Activated naive CD8-positive, alpha-beta T cell (primary cell): ENCODE data around the gene F11R.
"Not testable (repeated sequence)": the region's sequence is repeated elsewhere in the genome, so short reads cannot be mapped to it uniquely, and the experiment has no call there.

Experiments used
- H3K27ac Mint-ChIP-seq: one replicate; pipeline ENCODE4 v1.8.0; 2021; ENCODE audit warnings: mixed read lengths
- H3K27me3 Mint-ChIP-seq: one replicate; pipeline ENCODE4 v1.8.0; 2021; ENCODE audit warnings: mixed read lengths
- H3K36me3 Mint-ChIP-seq: one replicate; pipeline ENCODE4 v1.8.0; 2021; ENCODE audit warnings: mixed read lengths
- H3K4me1 Mint-ChIP-seq: one replicate; pipeline ENCODE4 v1.8.0; 2021; ENCODE audit warnings: low read depth, mixed read lengths
- H3K4me3 Mint-ChIP-seq: one replicate; pipeline ENCODE4 v1.8.0; 2021; ENCODE audit warnings: mild to moderate bottlenecking, mixed read lengths
- H3K9me3 Mint-ChIP-seq: one replicate; pipeline ENCODE4 v1.8.0; 2021; ENCODE audit warnings: low read depth, mixed read lengths

F11R gene

DNA sequence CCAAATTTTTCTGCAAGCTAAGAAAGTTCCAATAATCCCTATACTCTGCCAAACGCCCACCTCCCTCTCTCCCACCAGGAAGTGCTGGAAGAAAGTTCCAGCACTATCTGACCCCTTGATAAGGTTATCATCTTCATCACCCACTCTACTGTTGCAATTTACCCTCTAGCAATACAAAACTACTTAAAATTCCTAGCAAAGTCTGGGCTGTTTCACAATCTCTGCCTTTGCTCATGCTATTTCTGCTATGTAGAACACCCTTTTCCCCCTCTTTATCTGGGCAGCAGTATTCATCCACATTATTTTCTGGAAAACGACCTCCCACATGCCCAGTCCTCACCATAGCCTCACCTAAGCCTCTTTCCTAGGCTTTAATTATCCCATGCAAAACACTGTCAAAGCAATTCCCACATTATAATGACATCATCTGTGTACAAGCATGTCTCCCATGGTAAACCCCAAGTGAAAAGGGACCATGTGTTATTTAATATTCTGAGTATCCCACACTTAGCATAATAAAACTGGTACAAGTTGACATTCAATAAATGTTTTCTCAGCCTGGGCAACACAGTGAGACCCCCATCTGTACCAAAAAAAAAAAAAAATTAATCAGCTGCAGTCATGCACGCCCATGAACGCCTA is 12.0 kb downstream of the F11R start:
- no peaks in the 10 kb centered on the region for H3K9me3 Mint-ChIP-seq
- H3K36me3 Mint-ChIP-seq, result peaks cover 3% of the 10 kb centered on the region
- H3K4me1 Mint-ChIP-seq, result peaks cover 21% of the 10 kb centered on the region
- H3K27me3 Mint-ChIP-seq, result no peaks in the 10 kb centered on the region
- no peak overlapping the region for H3K27ac Mint-ChIP-seq
- H3K4me3 Mint-ChIP-seq, result no peak overlapping the region

- Mint-ChIP-seq H3K4me1 (peaks cover 6% of the 10 kb centered on the region), H3K4me3 (no peak overlapping the region), H3K27ac (no peak overlapping the region), H3K9me3 (no peaks in the 10 kb centered on the region), H3K27me3 (no peaks in the 10 kb centered on the region), H3K36me3 (peaks cover 3% of the 10 kb centered on the region)
These were observed 13.6 kb downstream of the F11R start for GRCh38 chr1:161007369-161007768.

DNA sequence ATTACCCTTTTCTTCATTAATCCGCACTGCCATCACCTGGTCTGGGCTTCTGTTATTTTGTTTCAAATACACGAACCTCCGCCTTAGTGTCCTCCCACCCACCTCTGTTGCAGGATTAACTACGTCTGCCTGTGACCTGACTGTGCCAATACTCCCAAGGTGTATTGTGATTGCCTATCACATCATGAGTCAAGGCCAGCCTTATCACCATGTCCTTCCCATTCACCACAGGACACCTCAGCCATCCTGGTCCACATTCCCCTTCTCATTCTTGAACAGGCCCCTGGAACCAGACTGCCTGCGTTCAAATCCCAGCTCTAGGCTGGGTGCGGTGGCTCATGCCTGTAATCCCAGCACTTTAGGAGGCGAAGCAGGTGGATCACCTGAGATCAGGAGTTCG is 14.4 kb downstream of the F11R start:
- Mint-ChIP-seq H3K4me3 (no peak overlapping the region), H3K27ac (no peak overlapping the region), H3K27me3 (no peaks in the 10 kb centered on the region), H3K4me1 (no peaks in the 10 kb centered on the region), H3K9me3 (no peaks in the 10 kb centered on the region), H3K36me3 (peaks cover 3% of the 10 kb centered on the region)

GRCh38 chr1:161001525-161001924 is 19.4 kb downstream of the F11R start:
- no peaks in the 10 kb centered on the region for H3K36me3 Mint-ChIP-seq
- H3K27me3 Mint-ChIP-seq, result no peaks in the 10 kb centered on the region
- no peak overlapping the region for H3K4me3 Mint-ChIP-seq
- peaks cover 7% of the 10 kb centered on the region for H3K4me1 Mint-ChIP-seq
- H3K27ac Mint-ChIP-seq, result no peak overlapping the region
- no peaks in the 10 kb centered on the region for H3K9me3 Mint-ChIP-seq

GRCh38 chr1:161000736-161001480 is 20.0 kb downstream of the F11R start:
- no peaks in the 10 kb centered on the region for H3K9me3 Mint-ChIP-seq
- no peaks in the 10 kb centered on the region for H3K36me3 Mint-ChIP-seq
- H3K27me3 Mint-ChIP-seq, result no peaks in the 10 kb centered on the region
- no peak overlapping the region for H3K4me3 Mint-ChIP-seq
- H3K4me1 Mint-ChIP-seq, result peaks cover 7% of the 10 kb centered on the region
- H3K27ac Mint-ChIP-seq, result no peak overlapping the region

DNA sequence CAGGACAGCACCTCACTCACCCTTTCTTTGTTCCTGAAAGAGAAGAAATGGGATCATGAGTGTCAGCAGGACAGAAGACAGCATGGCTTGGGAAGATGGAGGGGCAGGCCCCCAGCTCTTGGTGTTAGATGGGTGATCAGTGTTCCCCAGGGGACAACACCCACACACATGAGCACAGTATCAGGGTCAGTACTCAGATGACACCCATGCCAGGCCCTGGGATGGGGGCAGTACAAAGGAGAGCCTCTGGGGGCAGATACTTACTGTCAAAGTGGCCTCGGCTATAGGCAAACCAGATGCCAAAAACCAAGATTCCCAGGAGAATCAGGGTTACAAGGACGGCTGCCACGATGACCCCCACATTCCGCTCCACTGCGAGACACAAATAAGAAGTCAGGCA is 21.6 kb downstream of the F11R start:
- Mint-ChIP-seq H3K27me3 (no peaks in the 10 kb centered on the region), H3K27ac (no peak overlapping the region)

GRCh38 chr1:160997323-160998038 is 23.5 kb downstream of the F11R start:
- H3K27ac Mint-ChIP-seq, result peak overlapping the region; percentile 75
- no peaks in the 10 kb centered on the region for H3K9me3 Mint-ChIP-seq
- H3K27me3 Mint-ChIP-seq, result no peaks in the 10 kb centered on the region
- no peaks in the 10 kb centered on the region for H3K36me3 Mint-ChIP-seq
- peaks cover 9% of the 10 kb centered on the region for H3K4me1 Mint-ChIP-seq
- H3K4me3 Mint-ChIP-seq, result no peak overlapping the region

More for the DNA sequence above, 21.6 kb downstream of the F11R start:
- Mint-ChIP-seq H3K4me3 (no peak overlapping the region), H3K4me1 (peaks cover 9% of the 10 kb centered on the region), H3K9me3 (no peaks in the 10 kb centered on the region), H3K36me3 (no peaks in the 10 kb centered on the region)

DNA sequence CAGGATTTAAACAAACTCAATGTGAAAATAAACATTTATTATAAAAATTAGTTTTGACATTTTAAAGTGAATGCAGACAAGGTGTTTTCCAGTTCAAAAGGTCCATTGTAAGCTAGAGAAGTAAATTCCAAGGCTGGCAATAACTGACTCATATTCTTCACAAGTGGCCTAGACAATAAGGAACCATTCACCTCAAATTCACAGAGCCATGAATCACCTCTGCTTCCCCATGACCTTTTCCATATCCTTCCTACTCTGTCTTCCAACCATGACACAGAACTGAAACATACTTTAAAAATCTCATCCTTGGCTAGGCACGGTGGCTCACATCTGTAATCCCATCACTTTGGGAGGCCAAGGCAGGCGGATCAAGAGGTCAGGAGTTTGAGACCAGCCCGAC is 24.8 kb downstream of the F11R start:
- Mint-ChIP-seq H3K9me3 (no peaks in the 10 kb centered on the region), H3K4me3 (no peak overlapping the region), H3K4me1 (peaks cover 9% of the 10 kb centered on the region), H3K27ac (peak overlapping the region; percentile 35), H3K27me3 (no peaks in the 10 kb centered on the region), H3K36me3 (no peaks in the 10 kb centered on the region)

DNA sequence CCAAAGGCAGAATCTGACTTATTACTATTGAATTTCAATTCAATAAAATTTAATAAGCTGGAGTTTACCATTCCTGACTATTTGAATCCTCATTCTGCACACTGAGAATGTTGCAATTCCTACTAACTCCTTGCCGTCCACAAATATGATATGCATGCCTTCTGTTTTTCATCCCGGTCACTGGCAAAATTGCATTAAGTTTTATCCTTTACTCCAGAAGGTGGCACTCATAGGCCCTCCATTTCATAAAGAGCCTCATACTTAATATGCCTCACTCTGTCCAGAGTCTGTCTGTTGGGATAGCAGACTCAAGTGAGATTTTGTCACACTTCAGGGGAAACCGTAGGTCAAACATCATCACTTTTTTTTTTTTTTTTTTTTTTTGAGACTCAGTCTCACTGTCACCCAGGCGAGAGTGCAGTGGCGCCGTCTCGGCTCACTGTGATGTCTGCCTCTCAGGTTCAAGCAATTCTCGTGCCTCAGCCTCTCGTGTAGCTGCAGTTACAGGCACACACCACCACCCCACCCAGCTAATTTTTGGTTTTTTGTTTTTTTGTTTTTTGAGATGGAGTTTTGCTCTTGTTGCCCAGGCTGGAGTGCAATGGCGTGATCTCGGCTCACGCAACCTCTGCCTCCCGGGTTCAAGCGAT is 27.3 kb downstream of the F11R start:
- H3K4me3 Mint-ChIP-seq, result no peak overlapping the region
- no peaks in the 10 kb centered on the region for H3K36me3 Mint-ChIP-seq
- no peaks in the 10 kb centered on the region for H3K27me3 Mint-ChIP-seq
- no peak overlapping the region for H3K27ac Mint-ChIP-seq
- H3K4me1 Mint-ChIP-seq, result peaks cover 13% of the 10 kb centered on the region
- H3K9me3 Mint-ChIP-seq, result no peaks in the 10 kb centered on the region

GRCh38 chr1:160992036-160992435 is 28.9 kb downstream of the F11R start:
- H3K36me3 Mint-ChIP-seq, H3K27ac Mint-ChIP-seq, H3K4me3 Mint-ChIP-seq, H3K9me3 Mint-ChIP-seq, H3K27me3 Mint-ChIP-seq, H3K4me1 Mint-ChIP-seq: not testable (repeated sequence)

DNA sequence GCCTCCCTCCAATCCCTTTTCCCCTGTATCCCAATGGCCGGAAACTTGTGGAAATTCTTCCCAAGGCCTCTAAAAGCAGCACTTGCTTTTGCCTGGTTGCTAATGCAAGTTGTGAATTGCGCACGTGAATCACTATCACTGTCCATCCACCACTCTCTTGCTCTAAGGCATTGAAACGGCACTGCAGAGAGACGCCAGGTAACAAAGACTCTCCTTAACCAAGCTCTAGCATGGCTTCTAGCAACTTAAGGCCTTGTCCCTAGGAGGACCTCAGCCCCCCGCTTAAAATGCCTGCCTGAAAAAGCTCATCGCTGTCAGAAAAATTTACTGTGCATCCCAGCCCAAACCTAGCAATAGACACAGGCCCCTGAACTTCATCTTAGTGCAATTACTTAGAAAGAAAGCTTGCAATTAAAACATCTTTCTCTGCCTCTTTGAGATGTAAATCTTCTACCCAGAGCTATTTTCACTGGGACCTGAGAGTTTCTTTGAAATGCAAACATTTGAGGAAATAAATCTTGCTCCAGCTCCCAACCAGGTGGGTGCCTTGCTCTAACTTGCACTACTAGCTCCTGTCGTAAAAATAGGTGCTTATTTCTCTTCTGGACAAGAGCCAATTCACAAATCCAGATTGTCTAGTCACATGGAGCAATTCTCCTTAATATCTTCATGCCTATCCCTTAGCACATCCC is 33.4 kb downstream of the F11R start:
- peaks cover 1% of the 10 kb centered on the region for H3K27me3 Mint-ChIP-seq
- H3K9me3 Mint-ChIP-seq, result no peaks in the 10 kb centered on the region
- H3K36me3 Mint-ChIP-seq, result no peaks in the 10 kb centered on the region
- peaks cover 4% of the 10 kb centered on the region for H3K4me1 Mint-ChIP-seq
- H3K27ac Mint-ChIP-seq, result no peak overlapping the region
- no peak overlapping the region for H3K4me3 Mint-ChIP-seq

- no peaks in the 10 kb centered on the region for H3K36me3 Mint-ChIP-seq
- H3K4me1 Mint-ChIP-seq, result peaks cover 10% of the 10 kb centered on the region
- no peak overlapping the region for H3K27ac Mint-ChIP-seq
- no peaks in the 10 kb centered on the region for H3K9me3 Mint-ChIP-seq
- H3K4me3 Mint-ChIP-seq, result no peak overlapping the region
- peaks cover 9% of the 10 kb centered on the region for H3K27me3 Mint-ChIP-seq
These were observed 35.2 kb downstream of the F11R start for GRCh38 chr1:160985723-160986122.

GRCh38 chr1:160981584-160982411 is 39.2 kb downstream of the F11R start:
- Mint-ChIP-seq H3K27ac (no peak overlapping the region), H3K9me3 (no peaks in the 10 kb centered on the region), H3K36me3 (no peaks in the 10 kb centered on the region), H3K4me3 (peak overlapping the region; percentile 74), H3K27me3 (peaks cover 14% of the 10 kb centered on the region), H3K4me1 (peaks cover 7% of the 10 kb centered on the region)

DNA sequence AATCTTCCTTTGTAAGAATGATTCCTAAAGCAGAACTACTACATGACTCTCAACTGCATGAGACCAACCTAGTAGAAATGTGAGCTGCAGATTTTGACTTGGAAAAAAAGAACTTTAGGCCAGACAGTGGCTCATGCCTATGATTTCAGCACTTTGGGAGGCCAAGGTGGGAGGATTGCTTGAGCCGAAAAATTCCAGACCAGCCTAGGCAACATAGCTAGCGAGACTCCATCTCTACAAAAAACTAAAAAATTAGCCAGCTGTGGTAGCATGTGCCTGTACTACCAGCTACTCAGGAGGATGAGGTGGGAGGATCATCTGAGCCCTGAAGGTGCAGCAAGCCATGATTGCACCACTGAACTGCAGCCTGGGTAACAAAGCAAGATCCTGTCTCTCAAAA is 41.7 kb downstream of the F11R start:
- H3K36me3 Mint-ChIP-seq, result no peaks in the 10 kb centered on the region
- H3K27me3 Mint-ChIP-seq, result peaks cover 19% of the 10 kb centered on the region
- no peak overlapping the region for H3K27ac Mint-ChIP-seq
- no peaks in the 10 kb centered on the region for H3K9me3 Mint-ChIP-seq
- peaks cover 7% of the 10 kb centered on the region for H3K4me1 Mint-ChIP-seq
- H3K4me3 Mint-ChIP-seq, result no peak overlapping the region
